Astrocyte (in vitro differentiated cells and primary cell): ENCODE results near the gene ITPA. TPM values are rescaled to one million over a fixed set of nuclear protein-coding genes. Genes with fewer than 3 reads are reported as not detected.

Experiments used
- DNase-seq: peaks from one replicate; pipeline ENCODE4 v3.0.0-alpha.2; 2010; ENCODE audit warnings: low read depth
- FAIRE-seq: peaks from 2 replicates; lab custom pipeline; 2011; peaks lifted over from hg19 to GRCh38; lab: Jason Lieb, UNC
- H2AFZ ChIP-seq: 2 replicates; pipeline ENCODE4 v1.6.0; 2012; ENCODE audit warnings: low read depth, low read length, inconsistent platforms
- H3K27ac ChIP-seq: 2 replicates; pipeline ENCODE4 v1.5.1; 2011; ENCODE audit warnings: low read depth, low read length, inconsistent platforms
- H3K27me3 ChIP-seq: 2 replicates; pipeline ENCODE4 v1.6.0; 2011; ENCODE audit warnings: low read length, inconsistent platforms; ENCODE audit not compliant: insufficient read depth
- H3K36me3 ChIP-seq: 2 replicates; pipeline ENCODE4 v1.5.1; 2011; ENCODE audit warnings: low read length, inconsistent platforms; ENCODE audit not compliant: insufficient read depth
- H3K4me1 ChIP-seq: 2 replicates; pipeline ENCODE4 v1.5.1; 2011; ENCODE audit warnings: low read length, inconsistent platforms; ENCODE audit not compliant: insufficient read depth
- H3K4me2 ChIP-seq: 2 replicates; pipeline ENCODE4 v1.6.0; 2012; ENCODE audit warnings: low read length, inconsistent platforms
- H3K4me3 ChIP-seq: 2 replicates; pipeline ENCODE4 v1.5.1; 2011; ENCODE audit warnings: low read depth, mild to moderate bottlenecking, low read length, inconsistent platforms; ENCODE audit not compliant: insufficient read depth
- H3K79me2 ChIP-seq: 2 replicates; pipeline ENCODE4 v1.6.0; 2012; ENCODE audit warnings: mild to moderate bottlenecking, low read length, inconsistent platforms; ENCODE audit not compliant: insufficient read depth
- H3K9ac ChIP-seq: 2 replicates; pipeline ENCODE4 v1.6.0; 2012; ENCODE audit warnings: mild to moderate bottlenecking, low read length, inconsistent platforms
- H3K9me3 ChIP-seq: 2 replicates; pipeline ENCODE4 v1.5.1; 2012; ENCODE audit warnings: low read depth, mild to moderate bottlenecking, low read length, inconsistent platforms; ENCODE audit not compliant: insufficient read depth
- H4K20me1 ChIP-seq: 2 replicates; pipeline ENCODE4 v1.6.0; 2012; ENCODE audit warnings: low read length, inconsistent platforms; ENCODE audit not compliant: insufficient read depth
- H3K27ac Mint-ChIP-seq: one replicate; pipeline ENCODE4 v1.8.0; 2021; ENCODE audit warnings: mild to moderate bottlenecking, mixed read lengths; ENCODE audit not compliant: unreplicated experiment
- H3K27me3 Mint-ChIP-seq: one replicate; pipeline ENCODE4 v1.8.0; 2021; ENCODE audit warnings: low read depth, mixed read lengths; ENCODE audit not compliant: unreplicated experiment
- H3K36me3 Mint-ChIP-seq: one replicate; pipeline ENCODE4 v1.8.0; 2021; ENCODE audit warnings: low read depth, mixed read lengths; ENCODE audit not compliant: unreplicated experiment
- H3K4me1 Mint-ChIP-seq: one replicate; pipeline ENCODE4 v1.8.0; 2021; ENCODE audit warnings: low read depth, mixed read lengths; ENCODE audit not compliant: unreplicated experiment
- H3K4me3 Mint-ChIP-seq: one replicate; pipeline ENCODE4 v1.8.0; 2021; ENCODE audit warnings: mild to moderate bottlenecking, moderate library complexity, mixed read lengths; ENCODE audit not compliant: unreplicated experiment
- H3K9me3 Mint-ChIP-seq: one replicate; pipeline ENCODE4 v1.8.0; 2021; ENCODE audit warnings: mild to moderate bottlenecking, mixed read lengths; ENCODE audit not compliant: unreplicated experiment
- CTCF ChIP-seq: IDR thresholded peaks from 2 replicates; pipeline ENCODE4 v1.5.1; 2011; ENCODE audit warnings: low read depth, mild to moderate bottlenecking, inconsistent platforms, low read length, moderate library complexity; ENCODE audit not compliant: insufficient read depth
- EZH2 ChIP-seq: IDR thresholded peaks from 2 replicates; pipeline ENCODE4 v1.6.1; 2012; ENCODE audit warnings: mild to moderate bottlenecking, low read length, inconsistent platforms; ENCODE audit not compliant: insufficient read depth
- total RNA-seq: library from RNA; stranded (reverse); gene quantifications from 2 replicates; pipeline ENCODE4 v1.2.1, GENCODE V29; 2021

Gene ITPA
- total RNA-seq, 1 donor from 2014 or later: 55.5 TPM

GRCh38 chr20:3188823-3189413, 20.4 kb upstream of the ITPA start:
- Histone ChIP-seq H3K27ac (no peak overlapping the region), H4K20me1 (no peaks in the 10 kb centered on the region), H2AFZ (no peak overlapping the region), H3K27me3 (no peaks in the 10 kb centered on the region), H3K9ac (no peak overlapping the region), H3K79me2 (no peaks in the 10 kb centered on the region), H3K4me1 (no peaks in the 10 kb centered on the region), H3K4me3 (no peak overlapping the region), H3K9me3 (no peaks in the 10 kb centered on the region), H3K4me2 (no peak overlapping the region), H3K36me3 (peaks cover 23% of the 10 kb centered on the region)
- H3K36me3 Mint-ChIP-seq: peaks cover 31% of the 10 kb centered on the region
- no peak overlapping the region for H3K4me3 Mint-ChIP-seq
- no peak for TF ChIP-seq EZH2
- no peak for TF ChIP-seq CTCF
- H3K27ac Mint-ChIP-seq: no peak overlapping the region
- no peak for FAIRE-seq
- no peaks in the 10 kb centered on the region for H3K27me3 Mint-ChIP-seq
- H3K9me3 Mint-ChIP-seq: no peaks in the 10 kb centered on the region
- no peak for DNase-seq
- no peaks in the 10 kb centered on the region for H3K4me1 Mint-ChIP-seq

GRCh38 chr20:3189561-3190131, 19.7 kb upstream of the ITPA start:
- Histone ChIP-seq H3K36me3 (peaks cover 23% of the 10 kb centered on the region), H3K4me3 (no peak overlapping the region), H4K20me1 (no peaks in the 10 kb centered on the region), H3K9me3 (no peaks in the 10 kb centered on the region), H3K4me1 (no peaks in the 10 kb centered on the region), H2AFZ (no peak overlapping the region), H3K79me2 (no peaks in the 10 kb centered on the region), H3K27me3 (no peaks in the 10 kb centered on the region), H3K9ac (no peak overlapping the region), H3K4me2 (no peak overlapping the region), H3K27ac (no peak overlapping the region)
- H3K27ac Mint-ChIP-seq: no peak overlapping the region
- H3K9me3 Mint-ChIP-seq: no peaks in the 10 kb centered on the region
- no peaks in the 10 kb centered on the region for H3K27me3 Mint-ChIP-seq
- peaks cover 31% of the 10 kb centered on the region for H3K36me3 Mint-ChIP-seq
- no peak overlapping the region for H3K4me3 Mint-ChIP-seq
- no peaks in the 10 kb centered on the region for H3K4me1 Mint-ChIP-seq
- DNase-seq (no peak), FAIRE-seq (no peak)
- TF ChIP-seq EZH2 (no peak), CTCF (no peak)

GRCh38 chr20:3190681-3191111, 18.6 kb upstream of the ITPA start:
- H3K27me3 Mint-ChIP-seq: no peaks in the 10 kb centered on the region
- Histone ChIP-seq H3K4me1 (no peaks in the 10 kb centered on the region), H3K4me3 (no peak overlapping the region), H3K9me3 (no peaks in the 10 kb centered on the region), H3K27ac (no peak overlapping the region), H3K27me3 (no peaks in the 10 kb centered on the region), H4K20me1 (peaks cover 3% of the 10 kb centered on the region), H3K79me2 (no peaks in the 10 kb centered on the region), H2AFZ (no peak overlapping the region), H3K4me2 (no peak overlapping the region), H3K9ac (no peak overlapping the region), H3K36me3 (peaks cover 23% of the 10 kb centered on the region)
- no peaks in the 10 kb centered on the region for H3K4me1 Mint-ChIP-seq
- H3K9me3 Mint-ChIP-seq: no peaks in the 10 kb centered on the region
- no peak overlapping the region for H3K4me3 Mint-ChIP-seq
- TF ChIP-seq CTCF (no peak), EZH2 (no peak)
- H3K36me3 Mint-ChIP-seq: peaks cover 37% of the 10 kb centered on the region
- DNase-seq: no peak
- FAIRE-seq: no peak
- H3K27ac Mint-ChIP-seq: no peak overlapping the region
